SW 1271 (cell line): Measurements from ENCODE around the gene MCF2L.

ENCODE experiments used
- DNase-seq, 2 experiments: peaks; one replicate each; lab custom pipeline; 2025; lab: John Stamatoyannopoulos, UW

Gene MCF2L

DNA sequence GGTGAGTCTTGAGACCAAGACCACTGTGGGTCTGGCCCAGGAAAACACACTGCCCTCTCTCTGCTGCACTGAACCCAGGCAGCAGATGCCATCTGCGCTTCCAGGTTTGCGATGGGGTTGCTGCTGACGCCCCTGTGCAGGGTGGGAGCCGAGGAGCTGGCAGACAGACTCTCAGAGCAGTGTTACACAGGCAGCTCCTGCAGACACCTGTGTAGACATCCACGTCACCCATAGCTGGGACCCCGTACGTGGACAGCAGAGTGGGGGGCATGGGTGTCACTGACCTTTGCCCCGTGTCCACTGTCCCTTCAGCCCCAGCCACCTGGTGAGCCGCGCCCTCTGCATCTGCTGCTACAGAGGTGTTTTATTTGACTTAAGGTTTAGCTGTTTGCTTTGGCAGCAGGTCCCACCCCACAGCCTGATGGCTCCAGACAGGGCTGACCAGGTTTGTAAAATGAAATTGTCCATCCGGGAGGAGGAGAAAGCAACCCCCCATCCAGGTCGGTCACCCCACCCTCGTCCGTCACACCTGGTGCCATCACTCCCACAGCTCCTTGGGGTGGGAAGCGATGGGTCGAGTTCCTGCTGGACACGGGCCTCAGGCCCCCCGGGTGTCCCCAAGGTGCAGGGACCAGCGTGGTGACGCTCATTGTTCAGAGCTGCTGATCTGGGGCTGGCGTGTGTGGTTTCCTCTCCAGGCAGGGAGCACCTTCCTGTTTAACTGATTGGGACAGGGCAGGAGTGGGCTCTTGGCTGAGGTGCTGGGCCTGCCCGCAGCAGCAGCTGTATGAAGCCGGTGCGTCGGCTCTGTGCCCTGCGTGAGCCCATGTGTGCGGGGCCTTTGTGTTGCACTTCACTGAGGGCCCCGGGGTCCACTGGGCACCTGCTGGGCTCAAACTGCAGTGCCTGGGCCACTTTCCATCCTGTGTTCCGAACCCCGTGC, 28.4 kb downstream of the MCF2L start:
- no peak for DNase-seq

DNA sequence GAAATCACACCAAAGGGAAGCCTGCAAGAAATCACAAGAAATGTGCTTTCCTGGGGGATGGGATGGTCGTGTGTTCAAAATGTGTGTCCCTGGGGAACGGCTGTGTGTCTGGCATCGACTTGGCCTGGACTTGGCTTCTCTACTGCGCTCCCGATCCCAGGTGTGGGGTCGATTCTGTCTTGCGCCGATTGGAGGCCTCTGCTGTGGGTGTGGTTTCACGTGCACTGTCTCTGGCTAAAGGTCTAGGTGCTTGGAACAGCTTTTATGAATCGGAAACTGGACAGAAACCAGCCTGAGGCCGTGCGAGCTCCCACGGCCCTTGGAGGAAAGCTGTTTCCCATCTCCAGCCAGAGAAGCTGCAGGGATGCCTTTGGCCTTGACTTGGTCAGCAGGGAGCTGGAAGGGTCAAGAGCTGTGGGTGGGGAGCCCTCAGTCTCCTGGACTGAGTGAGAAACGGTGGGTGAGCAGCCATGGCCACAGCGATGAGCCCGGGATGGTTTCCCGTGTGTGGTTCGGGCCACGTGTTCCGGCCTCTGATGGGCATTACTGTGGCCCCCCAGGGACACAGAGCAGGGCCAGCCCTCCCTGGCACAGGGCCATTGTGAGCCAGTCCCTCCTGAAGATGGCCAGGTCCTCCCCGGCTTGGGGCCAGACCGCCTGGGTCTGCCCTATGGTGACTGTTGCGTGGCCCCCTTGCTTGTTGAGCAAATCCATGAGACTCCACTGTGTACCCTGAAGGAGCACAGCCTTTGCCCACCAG, 29.7 kb downstream of the MCF2L start:
- no peak for DNase-seq

DNA sequence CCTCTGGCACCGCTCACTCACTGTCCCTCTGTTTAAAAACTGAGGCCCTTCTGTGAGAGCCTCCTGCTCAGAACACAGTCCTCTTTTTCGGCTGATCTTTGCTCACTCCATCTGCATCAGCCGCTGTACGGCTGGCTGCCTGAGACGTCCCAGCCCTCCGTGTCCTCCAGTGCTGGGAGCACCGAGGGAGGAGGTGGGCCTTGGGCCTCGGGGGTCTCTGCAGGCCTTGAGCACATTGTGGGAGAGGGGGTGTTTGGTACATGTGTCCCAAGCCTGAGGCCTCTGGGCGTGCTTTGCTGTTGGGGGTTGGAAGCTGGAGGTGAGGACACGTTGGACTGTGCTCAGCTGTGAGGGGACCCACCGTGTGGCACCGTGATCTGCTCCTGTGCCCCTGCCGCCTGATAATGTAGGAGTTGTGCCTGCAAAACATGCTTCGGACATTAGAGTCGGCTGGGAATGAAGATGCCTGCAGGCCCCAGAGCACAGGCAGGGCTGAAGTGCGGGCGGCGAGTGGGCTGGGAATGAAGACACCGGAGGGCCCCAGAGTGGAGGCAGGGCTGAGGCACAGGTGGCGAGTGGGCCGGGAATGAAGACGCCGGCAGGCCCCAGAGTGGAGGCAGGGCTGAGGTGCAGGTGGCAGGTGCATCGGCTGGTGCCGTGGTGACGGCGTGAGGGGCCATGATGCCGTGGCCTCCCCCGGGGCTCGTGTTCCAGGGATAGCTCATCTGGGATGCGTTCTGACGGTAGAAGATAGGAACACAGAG, 30.6 kb downstream of the MCF2L start:
- no peak for DNase-seq

DNA sequence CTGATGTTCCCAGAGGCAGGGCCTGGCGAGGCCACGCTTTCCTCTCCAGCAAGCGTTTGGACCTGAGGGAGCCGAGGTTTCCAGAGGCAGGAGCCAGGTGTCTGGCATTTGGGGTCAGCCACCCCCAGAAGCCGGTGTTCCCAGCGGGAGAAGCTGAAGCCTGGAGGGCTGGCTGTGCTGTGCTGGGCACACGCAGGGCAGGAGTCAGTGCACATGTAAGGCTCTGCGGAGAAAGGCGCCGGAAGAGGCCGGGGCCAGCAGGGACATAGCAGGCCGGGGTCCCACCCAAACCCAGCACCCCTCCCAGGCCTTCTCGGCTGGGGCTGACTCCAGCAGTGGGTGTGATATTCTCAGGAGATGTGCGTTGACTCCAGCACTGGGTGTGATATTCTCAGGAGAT, 31.6 kb downstream of the MCF2L start:
- no peak for DNase-seq

DNA sequence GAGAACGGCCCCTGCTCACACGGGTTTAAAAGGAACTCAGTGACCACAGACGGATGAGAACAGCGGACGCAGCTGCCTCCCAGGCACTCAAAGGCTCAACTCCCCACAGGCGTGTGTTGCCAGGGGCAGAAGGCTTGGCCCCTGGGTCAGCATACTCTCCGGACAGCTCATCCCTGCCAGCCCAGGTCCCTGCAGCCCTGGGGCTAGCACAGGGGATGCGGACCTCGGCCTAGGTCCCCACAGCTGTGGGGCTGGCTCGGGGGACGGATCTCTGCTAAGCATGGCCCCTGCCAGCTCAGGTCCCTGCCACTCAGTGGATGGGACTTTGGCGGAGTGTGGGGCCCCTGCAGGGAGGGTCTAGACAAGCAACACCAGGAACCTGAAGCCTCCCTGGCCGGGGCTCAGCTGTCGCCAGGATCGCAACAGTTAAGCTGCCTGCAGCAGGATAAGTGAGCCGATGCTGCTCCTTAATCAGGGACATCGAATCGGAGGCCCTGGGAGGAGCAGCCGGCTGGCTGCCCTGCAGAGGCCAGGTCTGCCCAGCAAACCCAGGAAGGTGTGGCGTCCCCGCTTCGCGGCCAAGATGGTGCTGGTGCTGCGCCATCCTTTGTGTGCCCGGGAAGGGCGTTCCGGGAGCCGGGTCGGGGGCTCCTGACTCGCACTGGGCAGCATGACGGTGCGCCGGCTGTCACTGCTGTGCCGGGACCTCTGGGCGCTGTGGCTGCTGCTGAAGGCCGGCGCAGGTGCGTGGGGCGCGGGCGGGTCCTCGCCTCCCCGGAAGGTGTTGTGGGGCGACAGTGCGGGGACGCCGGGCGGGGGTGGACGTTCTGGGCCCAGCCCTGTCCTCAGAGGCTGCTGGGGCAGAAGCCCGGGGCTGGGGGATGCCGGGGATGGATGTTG, 32.5 kb downstream of the MCF2L start:
- DNase-seq, result no peak

DNA sequence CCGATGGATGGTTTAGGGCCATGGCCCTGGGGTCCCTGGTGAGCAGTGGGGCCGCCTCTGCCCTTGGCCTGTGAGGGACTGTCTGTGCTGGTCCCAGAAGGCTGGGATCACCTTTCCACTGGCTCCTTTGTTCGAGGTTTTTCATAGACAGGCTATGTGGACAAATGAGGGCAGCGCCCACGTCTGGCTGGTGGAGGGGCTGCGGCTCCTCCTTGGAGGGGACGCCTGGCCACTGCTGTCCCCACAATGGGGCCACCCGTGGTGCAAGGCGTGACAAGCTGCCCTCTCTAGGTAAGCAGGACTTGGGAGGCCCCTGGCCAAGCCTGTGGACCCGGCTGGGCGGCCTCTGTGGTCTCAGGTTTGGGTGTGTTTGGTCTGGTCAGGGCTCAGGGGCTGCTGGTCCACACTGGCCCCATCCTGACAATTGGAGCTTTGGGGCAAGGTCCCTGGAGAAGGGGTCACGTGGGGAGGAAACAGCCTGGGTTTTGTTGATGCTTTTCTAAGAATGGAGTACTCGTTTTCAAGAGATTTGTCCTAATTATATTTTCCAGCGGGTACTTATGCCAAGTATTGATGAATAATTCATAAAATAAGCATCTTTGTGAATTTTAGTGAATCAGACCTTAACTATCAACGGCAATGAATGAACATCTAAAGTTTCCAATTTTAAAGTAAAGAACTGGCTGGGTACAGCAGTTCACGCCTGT, 33.3 kb downstream of the MCF2L start:
- no peak for DNase-seq

DNA sequence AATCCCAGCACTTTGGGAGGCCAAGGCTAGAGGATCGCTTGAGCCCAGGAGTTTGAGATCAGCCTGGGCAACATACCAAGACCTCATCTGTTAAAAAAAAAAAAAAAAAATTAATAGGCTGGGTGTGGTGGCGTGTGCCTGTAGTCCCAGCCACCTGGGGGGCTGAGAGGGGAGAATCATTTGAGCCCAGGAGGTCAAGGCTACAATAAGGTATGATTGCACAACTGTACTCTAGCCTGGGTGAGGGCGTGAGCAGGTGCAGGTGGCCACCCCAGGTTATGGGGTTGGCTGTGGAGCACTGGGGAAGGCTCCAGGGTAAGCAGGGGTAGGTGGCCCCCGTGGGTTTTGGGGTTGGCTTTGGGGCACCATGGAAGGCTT, 33.9 kb downstream of the MCF2L start:
- no peak for DNase-seq

DNA sequence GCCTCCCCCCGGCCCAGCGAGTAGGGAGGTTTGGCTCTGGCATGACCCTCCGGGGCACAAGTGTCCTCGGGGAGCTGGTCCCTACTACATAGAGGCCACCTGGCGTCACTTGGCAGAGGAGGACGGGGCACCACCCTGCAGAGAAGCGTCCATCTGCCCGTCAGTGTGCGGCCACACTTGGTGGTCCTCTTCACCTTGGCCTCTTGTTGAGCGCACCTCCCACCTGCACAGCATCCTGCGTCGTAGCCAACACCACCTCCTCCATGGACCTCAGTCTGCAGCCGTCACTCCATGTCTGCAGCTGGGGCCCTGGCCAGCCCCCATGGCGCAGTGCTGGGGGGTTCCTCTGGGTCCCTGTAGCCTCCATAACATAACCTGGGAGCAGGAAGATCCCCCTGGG, 35.1 kb downstream of the MCF2L start:
- no peak for DNase-seq

DNA sequence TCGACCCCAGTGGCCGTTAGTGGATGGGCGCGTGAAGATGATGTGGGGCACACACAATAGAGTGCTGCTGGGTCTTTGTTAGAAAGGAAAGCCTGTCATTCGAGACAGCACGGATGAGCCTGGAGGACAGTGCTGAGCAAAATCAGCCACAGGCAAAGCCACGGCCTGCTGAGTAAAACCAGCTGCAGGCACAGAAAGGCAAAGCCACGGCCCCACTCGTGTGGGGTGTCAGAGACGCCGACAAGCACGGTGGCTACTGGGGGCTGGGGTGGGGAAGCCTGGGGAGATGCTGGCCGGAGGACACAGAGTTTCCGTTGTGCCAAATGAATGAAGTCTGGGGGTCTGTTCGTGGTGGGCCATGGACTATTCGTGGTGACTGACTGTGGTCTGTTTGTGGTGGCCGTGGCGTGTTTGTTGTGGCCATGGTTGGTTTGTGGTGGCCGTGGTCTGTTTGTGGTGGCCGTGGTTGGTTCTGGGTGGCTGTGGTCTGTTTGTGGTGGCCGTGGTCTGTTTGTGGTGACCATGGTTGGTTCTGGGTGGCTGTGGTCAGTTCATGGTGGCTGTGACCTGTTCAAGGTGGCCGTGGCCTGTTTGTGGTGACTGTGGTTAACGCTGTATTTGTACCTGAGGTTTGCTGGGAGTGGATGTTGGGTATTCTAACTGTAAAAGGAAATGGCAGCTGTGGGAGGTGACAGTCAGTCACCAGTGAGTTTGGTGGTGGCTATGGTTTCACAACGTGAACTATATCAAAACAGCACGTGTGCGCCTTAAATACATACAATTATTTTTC, 36.3 kb downstream of the MCF2L start:
- DNase-seq, result no peak

DNA sequence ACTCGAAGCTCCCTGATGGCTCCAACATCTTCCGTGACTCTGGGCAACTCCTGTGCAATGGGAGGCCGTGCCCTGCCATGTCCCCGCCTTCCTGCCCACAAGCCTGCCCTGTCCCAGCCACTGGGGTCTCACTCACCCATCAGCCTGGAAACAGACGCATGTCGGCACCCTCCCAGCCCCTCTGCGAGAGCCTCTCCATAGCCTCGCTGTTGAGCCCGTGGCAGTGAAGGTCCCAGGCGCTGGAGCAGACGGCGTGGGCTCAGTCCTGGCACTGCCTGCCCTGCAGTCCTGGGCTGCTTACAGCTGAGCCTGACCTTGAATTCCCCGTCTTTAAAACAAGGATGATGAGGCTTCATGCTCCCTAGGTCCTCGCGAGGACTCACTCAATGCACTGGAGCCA, 37.0 kb downstream of the MCF2L start:
- DNase-seq, result no peak

DNA sequence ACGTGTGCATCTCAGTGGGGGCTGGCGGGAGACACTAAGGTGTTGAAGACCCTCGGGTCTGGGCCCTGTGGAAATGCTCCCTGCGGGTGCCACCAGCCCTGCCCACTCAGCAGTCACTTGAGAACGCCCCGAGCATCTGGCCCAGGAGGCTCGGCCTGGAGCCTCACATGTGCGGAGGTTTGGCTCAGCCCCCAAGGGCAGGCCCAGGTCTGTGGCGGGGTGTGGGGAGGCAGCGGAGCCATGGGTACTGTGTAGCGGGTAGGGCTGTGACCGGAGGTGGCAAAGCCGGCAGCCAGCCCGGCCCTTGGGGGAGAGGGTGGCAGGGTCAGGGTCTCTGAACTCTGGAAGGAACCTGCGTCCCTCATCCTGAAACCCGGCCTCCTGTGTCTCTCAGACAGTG, 37.6 kb downstream of the MCF2L start:
- no peak for DNase-seq

DNA sequence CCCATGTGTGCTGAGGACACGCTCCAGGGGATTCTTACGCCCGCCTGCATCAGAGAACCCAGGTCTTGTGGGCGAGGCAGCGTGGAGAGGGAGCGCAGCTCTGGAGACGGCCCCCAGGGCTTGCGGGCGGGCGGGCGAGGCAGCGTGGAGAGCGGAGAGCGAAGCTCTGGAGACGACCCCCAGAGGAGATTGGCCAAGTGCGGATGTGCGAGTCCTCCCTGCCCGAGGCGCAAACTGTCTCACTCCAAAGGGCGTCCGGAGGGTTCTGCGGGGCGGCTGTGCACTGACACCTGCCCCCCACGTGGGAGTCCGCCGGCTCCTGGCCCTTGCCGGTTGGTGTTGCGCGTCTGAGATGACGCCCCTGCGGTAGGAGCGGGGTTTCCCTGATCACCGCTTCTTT, 39.8 kb downstream of the MCF2L start:
- no peak for DNase-seq

DNA sequence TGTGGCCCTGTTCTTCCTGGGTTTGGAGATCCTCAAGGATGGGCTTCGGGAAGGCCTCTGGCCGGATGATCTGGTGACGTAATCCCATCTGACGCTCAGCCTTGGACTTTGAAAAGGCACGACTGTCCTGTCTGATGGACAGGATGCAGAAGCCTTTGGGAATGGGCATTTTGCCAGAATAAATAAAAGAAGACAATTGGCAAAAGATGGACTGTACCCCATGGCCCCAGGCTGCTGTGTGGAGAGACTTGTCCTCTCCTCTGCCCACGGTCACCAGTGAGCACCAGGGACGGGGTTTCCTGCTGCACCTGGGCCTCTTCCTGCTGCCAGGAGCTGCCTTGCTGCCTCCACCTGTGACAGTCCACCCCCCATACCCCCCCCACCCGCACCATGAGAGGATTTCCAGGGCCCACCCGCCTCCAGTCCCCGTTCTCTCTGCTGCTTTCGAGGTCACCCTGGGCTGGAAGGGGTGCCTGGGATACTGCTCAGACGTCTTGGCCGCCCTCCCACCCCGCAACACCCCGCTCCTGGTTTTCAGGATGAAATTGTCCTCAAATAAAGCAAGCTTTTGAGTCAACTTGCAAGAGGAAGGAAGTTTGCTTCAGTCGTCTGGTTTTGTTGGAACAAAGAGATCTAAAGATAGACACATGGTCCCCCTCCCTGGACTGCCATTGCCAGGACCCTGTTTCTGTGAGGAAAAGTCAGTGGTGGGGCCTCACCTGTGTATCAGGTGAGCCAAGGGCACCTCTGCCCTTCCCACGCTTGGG, 40.9 kb downstream of the MCF2L start:
- no peak for DNase-seq

DNA sequence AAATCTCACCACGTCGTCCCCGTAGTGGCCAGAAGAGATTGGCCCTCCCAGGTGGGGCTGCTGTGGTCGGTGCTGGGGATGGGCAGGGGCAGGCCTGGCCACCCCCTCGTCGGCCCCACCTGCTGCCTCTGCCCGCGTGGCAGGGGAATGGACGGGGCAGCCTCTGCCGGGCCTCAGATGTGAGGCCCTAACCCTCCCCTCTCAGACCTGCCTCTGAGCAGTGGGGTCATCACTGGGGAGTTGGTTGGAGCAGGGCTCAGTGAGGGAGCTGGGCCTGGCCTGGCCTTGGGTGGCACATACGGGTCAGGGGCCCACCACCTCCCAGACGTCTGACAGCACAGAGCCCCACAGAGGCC, 41.5 kb downstream of the MCF2L start:
- no peak for DNase-seq

DNA sequence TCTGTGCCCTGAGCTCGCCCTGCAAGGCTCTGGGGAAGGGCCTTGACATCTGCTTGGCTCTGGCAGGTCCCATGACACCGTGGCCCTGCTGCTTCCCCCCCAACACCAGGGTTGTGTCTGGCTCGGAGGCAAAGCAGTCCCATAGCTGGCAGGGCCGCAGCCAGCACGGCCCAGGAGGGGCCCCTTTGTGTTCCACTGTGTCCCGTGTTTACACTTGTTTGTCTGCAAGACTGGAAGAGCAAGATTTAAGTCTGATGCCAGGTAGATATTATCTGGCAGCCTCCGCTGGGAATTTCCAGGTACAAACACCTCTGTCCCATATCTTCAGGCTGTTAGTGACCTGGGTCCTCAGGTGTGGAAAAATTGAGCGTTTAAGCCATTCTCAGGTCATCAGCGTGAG, 44.3 kb downstream of the MCF2L start:
- DNase-seq, result no peak

DNA sequence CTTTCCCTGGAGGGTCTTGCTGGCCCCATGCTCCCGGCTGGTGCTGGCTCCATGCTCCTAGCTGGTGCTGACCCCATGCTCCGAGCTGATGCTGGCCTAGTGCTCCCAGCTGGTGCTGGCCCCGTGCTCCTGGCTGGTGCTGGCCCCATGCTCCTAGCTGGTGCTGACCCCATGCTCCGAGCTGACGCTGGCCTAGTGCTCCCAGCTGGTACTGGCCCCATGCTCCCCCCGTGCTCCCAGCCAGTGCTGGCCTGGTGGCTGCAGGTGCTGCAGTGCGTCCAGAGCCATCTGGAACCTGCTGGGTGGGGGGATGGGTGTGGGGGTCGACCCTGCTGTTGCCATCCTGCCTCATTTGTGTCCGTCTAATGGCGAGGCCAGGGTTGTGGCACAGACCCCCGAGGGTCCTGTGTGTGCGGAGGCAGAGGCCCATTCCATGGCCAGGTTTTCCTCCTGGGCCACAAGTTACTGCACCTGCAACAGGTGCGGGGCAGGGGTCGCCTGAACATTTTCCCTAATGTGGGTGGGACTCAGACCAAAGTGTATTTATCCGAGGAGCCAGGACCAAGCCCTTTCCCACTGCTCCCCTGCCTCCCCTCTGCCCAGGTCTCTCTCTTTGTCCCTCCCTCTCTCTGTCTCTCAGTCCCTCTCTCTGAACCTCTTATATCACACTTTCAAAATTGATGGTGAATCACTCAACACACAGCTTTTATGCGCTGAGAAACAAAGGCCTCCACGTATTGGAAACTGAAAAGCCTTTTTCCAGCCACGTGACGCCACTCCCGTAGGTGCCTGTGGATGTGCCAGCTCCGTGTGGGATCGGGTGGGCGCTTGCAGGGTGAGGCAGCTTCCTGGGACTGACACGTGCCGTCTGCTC, 45.1 kb downstream of the MCF2L start:
- DNase-seq, result no peak

DNA sequence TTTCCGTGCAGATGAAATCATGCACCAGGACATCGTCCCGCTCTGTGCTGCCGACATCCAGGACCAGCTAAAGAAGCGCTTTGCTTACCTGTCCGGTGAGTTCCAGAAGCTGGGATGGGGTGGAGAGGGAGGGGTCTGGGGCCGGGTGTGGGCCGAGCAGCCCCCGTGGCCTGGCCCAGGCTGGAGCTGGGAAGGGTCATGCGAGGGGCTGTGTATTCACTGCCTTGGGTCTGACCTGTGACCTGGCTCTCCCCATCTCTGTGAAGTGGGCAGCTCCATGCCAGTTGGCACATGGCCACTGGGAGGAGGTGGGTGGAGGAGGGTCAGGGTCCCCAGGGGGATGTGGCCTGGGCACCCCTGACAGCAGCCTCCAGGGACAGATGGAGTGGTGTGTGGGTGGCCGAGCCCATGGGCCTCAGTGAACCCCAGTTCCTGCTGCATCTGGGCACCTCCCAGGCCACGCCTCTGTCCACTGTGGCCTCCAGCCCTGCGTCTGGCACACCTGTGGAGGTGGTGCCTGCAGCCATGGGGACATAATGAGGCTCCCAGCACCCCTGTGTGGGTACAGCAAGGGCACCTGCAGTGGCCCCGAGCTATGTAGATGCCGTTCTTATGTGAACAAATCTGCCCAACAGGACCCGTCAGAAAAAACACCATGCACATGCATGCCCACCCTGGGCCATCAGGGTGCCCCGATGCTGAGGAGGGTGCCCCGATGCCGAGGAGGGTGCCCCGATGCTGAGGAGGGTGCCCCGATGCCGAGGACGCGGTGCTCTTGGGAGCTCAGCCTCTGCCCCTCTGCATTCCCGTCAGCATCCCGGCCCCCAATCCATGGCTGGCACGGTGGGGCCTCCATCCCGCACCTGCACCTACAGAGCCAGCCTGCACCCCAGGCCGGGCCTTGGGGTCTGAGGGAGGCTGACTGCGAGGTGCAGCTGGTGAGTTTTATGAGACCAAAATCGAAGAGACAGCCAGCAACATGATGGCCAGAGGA, 46.0 kb downstream of the MCF2L start:
- no peak for DNase-seq
